HG02623 (cell line): ENCODE measurements around the gene AQR.
"Not testable (repeated sequence)": the region's sequence is repeated elsewhere in the genome, so short reads cannot be mapped to it uniquely, and the experiment has no call there.

Experiments
- ATAC-seq: cut with Tn5 transposase; IDR thresholded peaks from one replicate; pipeline ENCODE4 v1.9.1; 2021; ENCODE audit warnings: moderate library complexity; ENCODE audit not compliant: unreplicated experiment

Gene AQR

DNA sequence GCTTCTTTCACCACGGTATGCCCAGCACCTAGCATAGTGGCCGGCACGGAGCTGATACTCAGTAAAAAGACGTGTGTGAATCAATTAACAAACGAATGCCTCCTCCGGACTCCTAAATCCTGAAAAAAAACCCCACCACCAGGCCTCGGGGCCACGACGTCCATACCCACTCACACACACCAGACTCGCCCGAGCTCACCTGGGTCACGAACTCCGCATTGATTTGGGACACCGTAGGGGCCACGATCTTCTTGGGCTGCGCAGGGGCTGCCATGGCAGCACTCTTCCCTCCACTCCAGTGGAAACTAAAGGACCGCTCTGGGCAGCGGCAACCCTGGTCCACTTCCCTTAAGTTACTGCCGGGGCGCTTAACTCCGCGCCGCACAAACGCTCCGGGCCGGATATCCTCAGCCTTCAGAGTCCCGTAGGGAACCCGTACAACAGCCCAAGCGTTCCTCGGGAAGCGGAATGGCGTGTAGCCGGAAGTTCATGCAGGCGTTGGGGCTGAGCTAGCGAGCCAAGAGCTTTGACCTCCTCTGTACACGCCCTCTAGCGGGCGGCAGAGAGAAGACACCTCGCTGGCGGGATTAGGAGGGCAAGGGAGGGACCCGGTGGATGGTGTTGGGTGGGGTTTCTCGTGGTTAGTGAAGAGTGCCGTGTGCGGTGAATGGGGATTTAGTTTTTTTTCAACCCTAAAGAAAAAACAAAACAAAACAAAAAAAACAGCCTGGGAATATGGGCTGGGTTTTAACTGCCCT lies at the start of gene AQR:
Gene AQR (minus strand): TSS at position 403 of the 758 bp plus-strand sequence. CDS start 129 bp downstream, at position 274.
- ATAC-seq: peak; percentile 100

DNA sequence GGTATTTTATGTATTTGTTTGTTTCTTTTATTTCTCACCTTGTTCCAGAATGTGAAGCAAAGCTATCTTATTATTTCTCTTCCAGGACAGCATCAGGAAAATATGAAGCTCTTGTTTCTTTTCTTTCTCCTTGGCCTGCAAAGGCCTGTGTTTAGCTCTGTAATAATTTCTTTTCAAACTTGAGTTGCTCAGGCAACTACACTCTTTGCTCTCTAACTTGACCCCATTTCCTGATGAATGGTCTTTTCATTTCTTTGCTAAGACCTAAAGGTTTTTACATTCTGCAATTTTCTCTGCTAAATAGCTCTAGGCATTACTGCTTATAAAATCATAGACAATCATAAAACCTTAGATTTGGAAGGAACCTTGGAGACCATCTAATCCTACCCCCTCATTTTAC lies 44.7 kb upstream of the AQR start:
- ATAC-seq: no peak

DNA sequence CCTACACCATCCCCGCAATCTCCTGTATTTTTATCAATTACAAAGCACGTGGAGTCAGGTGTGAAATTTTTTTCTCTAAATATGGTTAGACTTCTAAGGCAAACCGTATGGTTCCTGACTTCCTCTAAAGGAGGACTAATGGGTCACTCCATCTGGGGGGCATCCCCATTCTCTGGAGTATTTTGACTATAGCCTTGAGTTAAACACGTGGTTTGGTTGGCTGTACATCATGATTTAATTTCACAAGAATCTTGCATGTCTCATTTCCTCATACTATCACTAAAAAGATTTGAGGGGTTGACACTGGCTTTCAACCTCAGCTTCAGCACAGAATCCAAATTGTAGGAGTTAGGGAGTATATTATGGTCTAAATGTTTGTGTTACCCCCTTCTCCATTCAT lies 43.8 kb upstream of the AQR start:
- ATAC-seq: no peak

DNA sequence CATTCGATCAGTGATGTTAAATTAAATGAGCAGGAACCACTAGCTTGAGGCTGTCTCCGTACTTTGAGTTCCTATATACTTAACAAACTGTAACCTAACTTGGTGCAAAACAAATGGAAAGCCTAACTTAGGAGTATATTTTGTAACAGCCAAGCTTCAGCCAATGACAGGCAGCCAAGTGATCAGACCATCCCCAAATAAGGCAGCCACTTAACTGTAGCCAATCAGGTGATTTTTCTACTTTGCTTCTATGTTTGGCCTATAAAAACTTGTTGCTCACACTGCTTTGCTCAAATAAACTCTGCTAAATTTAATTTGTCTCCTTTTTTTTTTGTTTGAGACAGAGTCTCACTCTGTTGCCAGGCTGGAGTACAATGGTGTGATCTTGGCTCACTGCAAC lies 37.9 kb upstream of the AQR start:
- no peak for ATAC-seq

DNA sequence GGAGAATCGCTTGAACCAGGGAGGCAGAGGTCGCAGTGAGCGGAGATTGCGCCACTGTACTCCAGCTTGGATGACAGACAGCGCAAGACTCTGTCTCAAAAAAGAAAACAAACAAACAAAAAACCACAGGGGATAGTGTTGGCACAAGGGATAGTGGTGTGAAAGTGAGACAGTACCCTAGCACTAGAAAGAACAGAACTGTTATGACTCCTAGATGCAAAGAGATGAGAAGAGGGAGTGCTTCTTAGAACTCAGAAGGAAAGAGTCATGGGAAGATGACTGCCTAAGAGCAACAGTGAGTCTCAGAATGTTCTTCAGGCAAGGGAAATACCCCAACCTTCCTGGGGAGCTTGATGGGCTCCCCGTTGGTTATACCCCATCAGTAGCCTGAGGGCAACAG lies 36.4 kb upstream of the AQR start:
- no peak for ATAC-seq

DNA sequence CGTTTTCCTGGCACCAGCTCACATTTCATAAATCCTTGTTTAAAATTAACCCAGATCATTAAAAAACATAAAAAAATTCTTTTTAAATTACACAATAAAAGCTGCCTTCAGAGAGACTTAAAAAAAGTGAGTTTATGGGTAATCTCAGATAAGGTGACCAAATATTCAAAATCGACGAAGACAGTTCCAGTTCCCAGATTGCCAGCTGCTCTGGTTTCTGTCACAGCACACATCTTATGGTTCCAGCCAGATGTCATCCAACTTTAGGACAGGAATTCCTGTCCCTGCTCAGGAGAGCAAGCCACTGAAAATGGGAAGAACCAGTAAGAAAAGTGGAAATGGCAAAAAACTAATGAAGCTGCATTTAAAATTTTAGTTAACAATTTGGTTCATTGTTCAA lies 34.4 kb upstream of the AQR start:
- no peak for ATAC-seq

DNA sequence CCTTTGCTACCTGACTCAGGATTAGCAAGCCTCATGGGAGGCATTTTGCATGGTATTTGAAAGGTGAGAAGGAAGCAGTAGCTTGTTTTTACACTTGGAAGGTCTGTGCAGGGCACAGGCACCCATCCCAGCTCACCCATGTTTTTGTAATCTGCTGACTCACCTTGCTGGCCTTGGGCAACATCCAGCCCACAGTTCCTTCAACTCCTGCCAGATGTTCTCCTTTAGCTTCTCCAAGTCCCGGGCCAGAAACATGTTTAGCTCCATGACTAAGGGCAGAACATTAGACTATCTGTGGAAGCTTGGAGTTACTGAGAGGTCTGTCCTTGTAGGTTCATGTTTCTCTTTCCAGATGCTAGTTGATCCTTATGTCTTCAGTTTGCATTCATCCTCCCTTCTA lies 31.0 kb upstream of the AQR start:
- ATAC-seq: no peak

DNA sequence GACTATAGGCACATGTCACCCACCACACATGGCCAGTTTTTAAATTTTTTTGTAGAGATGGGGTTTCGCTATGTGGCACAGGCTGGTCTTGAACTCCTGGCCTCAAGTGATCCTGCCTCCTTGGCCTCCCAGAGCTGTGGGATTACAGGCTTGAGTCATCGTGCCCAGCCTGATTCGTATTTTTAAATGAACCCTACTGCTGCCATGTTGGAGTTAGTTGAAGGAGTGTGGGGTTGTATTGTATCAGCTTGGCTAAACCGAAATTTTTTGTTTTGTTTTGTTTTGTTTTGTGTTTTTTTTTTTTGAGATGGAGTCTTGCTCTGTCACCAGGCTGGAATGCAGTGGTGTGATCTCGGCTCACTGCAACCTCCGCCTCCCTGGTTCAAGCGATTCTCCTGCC lies 30.4 kb upstream of the AQR start:
- ATAC-seq: no peak

DNA sequence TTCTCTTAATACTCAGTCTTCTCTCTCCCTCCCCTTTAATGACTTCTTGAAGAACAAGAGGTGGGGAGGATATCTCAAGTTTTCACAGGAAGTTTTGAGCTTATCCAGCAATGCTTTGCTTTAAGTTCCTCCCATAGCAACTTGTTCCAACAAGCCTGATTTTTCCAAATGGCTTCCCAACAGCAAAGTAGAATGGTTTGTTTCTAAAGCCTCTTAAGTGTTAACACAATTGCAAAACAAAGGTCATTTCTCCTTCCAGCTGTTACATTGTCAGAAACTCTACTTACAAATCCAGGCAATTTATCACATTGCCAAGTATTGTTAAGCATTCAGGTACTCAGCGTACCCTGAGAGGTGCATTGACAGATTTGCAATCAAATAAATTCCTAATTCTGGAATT lies 25.4 kb upstream of the AQR start:
- no peak for ATAC-seq

DNA sequence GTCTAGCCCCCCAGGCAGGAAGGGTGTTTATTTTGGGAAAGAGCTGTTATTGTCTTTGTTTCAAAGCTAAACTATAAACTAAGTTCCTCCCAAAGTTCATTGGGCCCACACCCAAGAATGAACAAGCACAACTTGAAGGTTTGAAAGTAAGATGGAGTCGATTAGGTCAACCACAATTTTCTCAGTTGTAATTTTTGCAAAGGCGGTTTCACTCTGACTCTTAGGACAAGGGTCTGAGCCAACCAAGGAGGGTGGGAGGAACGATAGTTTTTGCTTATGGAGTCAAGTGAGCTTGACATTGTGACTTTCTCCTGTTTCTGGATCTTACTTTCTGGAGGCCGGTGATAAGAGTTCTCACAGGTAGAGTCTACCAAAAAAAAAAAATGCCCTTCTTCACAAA lies 24.3 kb upstream of the AQR start:
- ATAC-seq: peak; percentile 86

DNA sequence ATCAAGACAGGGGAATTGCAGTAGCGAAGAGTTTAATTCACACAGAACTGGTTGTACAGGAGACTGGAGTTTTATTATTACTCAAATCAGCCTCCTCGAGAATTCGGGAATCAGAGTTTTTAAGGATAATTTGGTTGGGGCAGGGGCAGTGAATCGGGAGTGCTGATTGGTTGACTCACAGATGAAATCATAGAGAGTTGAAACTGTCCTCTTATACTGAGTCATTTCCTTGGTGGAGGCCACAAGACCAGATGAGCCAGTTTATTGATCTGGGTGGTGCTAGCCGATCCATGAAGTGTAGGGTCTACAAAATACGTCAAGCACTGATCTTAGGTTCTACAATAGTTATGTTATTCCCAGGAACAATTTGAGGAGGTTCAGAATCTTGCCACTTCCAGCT lies 23.9 kb upstream of the AQR start:
- ATAC-seq: no peak

DNA sequence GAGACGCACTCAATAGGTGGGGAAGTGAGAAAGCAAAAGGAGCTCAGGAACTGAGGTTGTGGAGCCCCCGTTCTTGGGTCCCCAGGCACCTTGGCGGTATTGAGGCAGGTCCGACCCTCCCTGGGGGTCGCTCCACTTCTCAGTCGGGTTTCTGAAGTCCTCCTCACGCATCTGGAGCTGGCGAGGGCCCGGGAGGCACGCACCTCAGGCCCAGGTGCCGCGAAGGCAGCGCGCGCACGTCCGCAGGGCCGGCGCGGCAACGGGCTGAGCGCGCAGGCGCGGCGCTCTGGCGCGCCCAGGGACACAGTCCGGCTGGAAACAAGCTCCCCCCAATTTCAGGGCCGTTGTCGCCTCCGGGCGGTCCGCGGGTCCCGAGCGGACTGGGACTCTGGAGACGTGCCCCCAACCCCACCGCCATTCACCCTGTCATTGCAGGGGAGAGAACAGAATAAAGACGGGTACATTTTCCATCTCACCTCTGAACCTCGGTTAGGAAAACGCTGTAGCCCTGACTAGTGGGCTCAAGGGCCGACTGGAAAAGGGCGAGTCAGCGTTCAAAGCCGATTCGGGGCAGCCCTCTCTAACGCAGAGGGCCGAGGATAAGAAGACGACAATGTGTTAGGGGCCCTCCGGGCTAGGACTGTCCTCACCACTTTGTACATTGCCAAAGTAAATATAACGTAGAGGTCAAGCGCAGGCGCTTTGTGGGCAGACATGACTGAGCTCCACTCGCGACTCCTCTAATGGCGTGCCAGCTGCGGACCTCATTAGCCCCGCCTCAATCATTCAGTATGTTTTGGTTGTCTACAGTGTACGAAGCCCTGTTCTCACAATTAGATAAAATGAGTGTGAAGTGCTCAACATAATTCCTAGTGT lies 18.7 kb upstream of the AQR start, which contains the start of gene ZNF770:
Gene ZNF770 (minus strand): TSS at position 261 of the 876 bp plus-strand sequence. CDS start 4,853 bp downstream, outside the sequence.
- ATAC-seq: peak; percentile 65

DNA sequence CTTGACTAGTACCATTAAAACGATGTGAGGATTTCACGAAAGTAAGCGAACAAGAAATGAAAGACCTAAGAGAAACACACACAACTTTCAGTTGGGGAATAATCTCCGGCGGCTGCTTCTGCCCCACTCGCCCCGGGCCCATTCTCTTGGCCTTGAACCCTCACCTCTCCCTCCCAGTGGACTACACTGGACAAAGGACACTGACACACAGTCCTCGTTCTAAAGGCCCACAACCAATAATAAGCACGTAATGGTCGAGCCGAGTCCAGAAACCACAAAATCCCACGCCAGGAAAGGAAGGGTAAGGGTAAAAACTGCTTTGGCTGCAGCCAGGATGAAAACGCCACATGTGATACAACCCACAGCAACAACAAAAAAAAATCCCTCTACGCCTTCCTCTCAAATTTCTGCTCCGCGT lies 18.1 kb upstream of the AQR start:
- no peak for ATAC-seq

DNA sequence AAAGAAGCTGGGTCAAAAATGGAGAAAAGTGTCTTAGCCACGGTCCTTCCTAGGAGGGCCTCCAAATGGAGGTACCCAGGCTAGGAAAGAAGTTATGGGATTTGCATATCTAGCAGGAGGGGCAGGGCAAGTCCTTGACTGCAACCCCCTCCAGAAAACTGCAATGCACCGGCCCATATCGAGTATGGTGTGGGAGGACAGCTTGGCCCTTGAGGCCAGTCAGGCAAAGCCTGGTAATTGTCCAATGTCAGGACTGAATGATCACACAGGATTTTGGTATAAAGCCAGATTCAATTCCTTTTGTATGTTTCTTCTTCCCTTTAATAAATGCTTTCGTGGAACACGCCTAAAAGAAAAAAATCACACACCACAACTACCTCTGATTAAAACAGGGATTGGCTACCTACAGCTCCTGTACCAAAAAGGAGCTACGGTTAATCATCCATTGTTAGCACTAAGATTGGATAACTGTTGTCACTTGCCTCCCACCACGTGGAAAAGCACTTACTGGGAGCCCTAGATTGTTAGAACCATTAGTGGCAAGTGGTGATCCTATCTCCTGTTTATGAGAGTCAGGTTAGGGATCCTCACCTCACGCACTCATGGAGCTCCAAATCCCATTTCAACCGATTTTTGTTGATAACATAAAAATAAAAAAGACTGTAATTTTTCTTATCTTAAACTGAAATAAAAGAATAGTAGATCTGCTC lies 17.4 kb upstream of the AQR start:
- no peak for ATAC-seq

DNA sequence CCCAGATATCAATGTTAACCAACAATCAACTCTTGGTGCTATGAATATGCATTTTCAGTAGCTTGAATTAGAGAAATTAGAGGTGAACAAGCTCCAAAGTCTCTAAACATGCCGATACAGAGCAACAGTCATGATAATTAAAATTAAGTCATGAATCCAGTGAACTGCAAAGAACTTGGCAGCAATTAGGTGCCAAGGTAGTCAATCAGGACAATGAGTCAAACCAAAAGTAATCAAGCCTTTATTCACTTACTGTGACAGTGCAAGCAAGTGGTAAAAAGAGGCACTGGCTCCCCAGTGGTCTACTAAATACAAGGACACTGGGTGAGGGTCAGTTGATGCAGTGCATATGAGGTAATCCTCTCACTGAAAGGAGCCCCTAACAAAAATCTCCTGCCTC lies 16.8 kb upstream of the AQR start:
- ATAC-seq: no peak

DNA sequence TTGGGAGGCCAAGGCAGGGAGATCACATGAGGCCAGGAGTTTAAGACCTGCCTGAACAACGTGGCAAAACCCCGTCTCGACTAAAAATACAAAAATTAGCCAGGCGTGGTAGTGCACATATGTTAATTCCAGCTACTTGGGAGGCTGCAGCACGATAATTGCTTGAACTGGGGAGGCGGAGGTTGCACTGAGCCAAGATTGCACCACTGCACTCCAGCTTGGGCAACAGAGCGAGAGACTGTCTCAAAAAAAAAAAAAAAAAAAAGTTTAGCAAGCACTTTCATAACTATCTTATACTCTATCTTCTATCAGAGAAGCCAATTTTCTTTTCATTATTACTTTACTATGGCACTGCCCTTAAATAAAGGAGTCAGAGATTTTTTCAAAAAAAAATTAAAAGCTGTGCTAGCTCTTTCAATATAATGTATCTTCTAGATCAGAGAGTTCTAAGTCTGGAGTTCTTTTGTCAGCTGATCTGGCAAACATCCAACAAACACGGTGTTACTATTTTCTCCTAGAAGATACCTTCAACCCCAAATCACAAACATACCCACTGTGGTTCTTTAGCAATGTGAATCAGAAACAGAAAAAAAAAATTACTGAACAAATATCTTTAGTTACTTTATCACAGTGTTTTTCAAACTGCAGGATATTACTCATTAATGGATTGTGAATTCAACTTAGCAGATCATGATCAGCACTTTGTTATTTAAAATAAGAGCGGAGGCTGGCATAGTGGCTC lies 15.5 kb upstream of the AQR start:
- no peak for ATAC-seq

DNA sequence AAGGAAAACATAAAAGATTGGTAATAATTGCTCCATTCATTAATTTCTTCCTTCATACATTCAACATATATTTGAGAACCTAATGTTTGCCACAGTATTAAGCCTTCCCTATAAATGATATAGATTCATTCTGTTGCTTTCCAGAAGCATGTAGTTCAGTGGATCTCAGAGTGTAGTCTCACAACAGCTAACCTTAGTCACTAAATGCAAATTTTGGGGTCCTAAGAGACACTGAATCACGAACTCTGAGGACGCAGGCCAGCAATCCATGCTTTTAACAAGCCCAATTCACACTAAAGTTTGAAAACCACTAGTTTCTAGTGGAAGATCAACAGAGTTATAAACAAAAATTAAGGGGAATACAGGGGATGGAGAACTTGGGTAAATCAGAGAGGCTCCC lies 7.2 kb upstream of the AQR start:
- ATAC-seq: no peak

DNA sequence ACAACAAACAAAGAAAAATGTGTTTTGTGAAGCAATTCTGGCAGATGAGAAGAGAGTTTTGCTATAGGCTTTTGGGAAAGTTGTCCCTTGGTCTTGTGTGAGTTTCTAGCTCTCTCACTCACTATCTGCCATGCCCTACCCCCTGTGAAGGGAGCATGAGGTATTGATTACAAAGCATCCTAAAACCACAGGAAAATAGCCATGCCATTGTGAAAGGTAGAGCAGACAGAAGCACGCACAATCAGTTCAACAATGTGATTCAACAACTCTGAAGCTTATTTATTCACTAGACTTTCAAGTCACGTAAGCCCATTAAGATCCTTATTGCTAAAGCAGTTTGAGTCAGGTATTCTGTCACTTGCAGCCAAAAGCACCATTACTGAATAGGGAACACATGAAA lies 6.5 kb upstream of the AQR start:
- ATAC-seq: no peak

DNA sequence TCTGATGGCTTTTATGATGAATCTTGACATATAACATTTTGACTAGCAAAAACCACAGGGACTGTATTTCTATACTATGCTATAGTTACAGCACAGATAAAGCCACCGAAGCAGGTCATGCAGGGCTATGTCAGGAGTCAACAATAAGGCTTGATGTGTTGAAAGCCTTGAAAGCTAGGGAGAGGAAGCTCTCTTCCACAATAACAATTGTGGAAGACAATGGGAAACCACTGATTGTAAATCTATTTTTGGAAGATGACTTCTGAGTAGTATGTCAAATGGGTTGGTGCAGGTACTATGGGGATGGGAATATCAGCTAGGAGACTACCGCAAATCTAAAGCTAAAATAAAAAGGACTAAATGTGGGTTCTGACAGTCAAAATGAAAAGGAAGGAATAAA lies 4.0 kb upstream of the AQR start:
- ATAC-seq: no peak

DNA sequence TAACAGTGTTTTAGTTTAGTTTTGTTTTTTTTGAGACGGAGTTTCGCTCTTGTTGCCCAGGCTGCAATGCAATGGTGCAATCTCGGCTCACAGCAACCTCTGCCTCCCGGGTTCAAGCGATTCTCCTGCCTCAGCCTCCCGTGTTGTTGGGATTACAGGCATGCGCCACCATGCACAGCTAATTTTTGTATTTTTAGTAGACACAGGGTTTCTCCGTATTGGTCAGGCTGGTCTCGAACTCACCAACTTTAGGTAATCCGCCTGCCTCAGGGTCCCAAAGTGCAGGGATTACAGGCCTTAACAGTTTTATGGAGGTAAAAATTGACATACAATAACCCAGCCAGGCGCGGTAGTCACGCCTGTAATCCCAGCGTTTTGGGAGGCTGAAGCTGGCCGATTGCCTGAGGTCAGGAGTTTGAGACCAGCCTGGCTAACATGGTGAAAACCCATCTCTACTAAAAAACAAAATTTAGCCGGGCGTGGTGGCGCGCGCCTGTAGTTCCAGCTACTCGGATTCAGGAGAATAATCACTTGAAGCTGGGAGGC lies 629 bp upstream of the AQR start:
- ATAC-seq: not testable (repeated sequence)

DNA sequence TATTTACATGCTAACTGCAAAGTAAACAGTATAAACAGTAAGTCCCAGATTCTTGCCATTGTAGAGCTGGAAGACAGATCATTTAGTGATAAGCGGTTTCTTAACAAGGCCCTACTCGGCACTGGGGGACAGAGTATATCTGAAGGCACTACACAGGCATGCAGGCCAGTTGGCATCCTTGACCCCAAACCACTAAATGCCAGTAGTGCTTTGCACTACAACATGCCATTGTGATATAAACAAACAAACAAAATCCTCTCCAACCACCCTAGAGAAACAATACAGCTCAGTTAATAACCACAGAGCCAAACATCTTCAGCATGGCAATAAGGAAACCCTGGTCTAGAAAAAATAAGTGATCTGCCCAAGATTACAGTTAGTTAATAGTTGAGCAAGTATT lies 5.3 kb downstream of the AQR start:
- no peak for ATAC-seq
